Stimulated activated CD8-positive, alpha-beta memory T cell treated with anti-CD3 and anti-CD28 coated beads, Interleukin-15, amount 100 ng/mL, for 48 hours (primary cell): ENCODE data around the gene SERINC3.
"Not testable (repeated sequence)": the region's sequence is repeated elsewhere in the genome, so short reads cannot be mapped to it uniquely, and the experiment has no call there.

Experiments used
- DNase-seq, 2 donors: peaks; one replicate each; pipeline ENCODE4 v3.0.0-alpha.2; 2020; ENCODE audit warnings: low read depth in 2 of 2

SERINC3 gene

GRCh38 chr20:44521484-44522481 lies at the start of gene SERINC3:
Gene SERINC3 (minus strand): TSS chr20:44522070. CDS start chr20:44521951, 119 bp downstream.
- peak; percentile 94 to 95 for DNase-seq

- no peak for DNase-seq
These were observed 49.6 kb upstream of the SERINC3 start for GRCh38 chr20:44571362-44571988.

- no peak for DNase-seq
These were observed 48.5 kb upstream of the SERINC3 start for GRCh38 chr20:44570367-44570766.

GRCh38 chr20:44566811-44567210 lies 44.9 kb upstream of the SERINC3 start:
- no peak for DNase-seq

GRCh38 chr20:44566018-44566417 lies 44.1 kb upstream of the SERINC3 start:
- no peak for DNase-seq

GRCh38 chr20:44561876-44562275 lies 40.0 kb upstream of the SERINC3 start:
- no peak for DNase-seq

- DNase-seq, result not testable (repeated sequence)
These were observed 38.9 kb upstream of the SERINC3 start for GRCh38 chr20:44560818-44561217.

GRCh38 chr20:44560229-44560628 lies 38.4 kb upstream of the SERINC3 start:
- DNase-seq, result no peak

GRCh38 chr20:44559302-44559701 lies 37.4 kb upstream of the SERINC3 start:
- DNase-seq, result no peak

- DNase-seq, result no peak
These were observed 31.4 kb upstream of the SERINC3 start for GRCh38 chr20:44552950-44553908.

- no peak for DNase-seq
These were observed 30.7 kb upstream of the SERINC3 start for GRCh38 chr20:44552568-44552949.

- no peak for DNase-seq
These were observed 30.2 kb upstream of the SERINC3 start for GRCh38 chr20:44552050-44552449.

- no peak for DNase-seq
These were observed 27.3 kb upstream of the SERINC3 start for GRCh38 chr20:44549123-44549522.

GRCh38 chr20:44547419-44547818 lies 25.5 kb upstream of the SERINC3 start:
- DNase-seq, result no peak

- DNase-seq, result no peak
These were observed 22.4 kb upstream of the SERINC3 start for GRCh38 chr20:44544263-44544662.

- no peak for DNase-seq
These were observed 21.5 kb upstream of the SERINC3 start for GRCh38 chr20:44543358-44543757.

GRCh38 chr20:44542890-44543289 lies 21.0 kb upstream of the SERINC3 start:
- no peak for DNase-seq

GRCh38 chr20:44541992-44542391 lies 20.1 kb upstream of the SERINC3 start:
- DNase-seq, result no peak

- no peak for DNase-seq
These were observed 19.0 kb upstream of the SERINC3 start for GRCh38 chr20:44540834-44541233.

GRCh38 chr20:44537993-44538392 lies 16.1 kb upstream of the SERINC3 start:
- DNase-seq, result no peak

GRCh38 chr20:44536175-44536574 lies 14.3 kb upstream of the SERINC3 start:
- DNase-seq, result no peak

GRCh38 chr20:44533928-44534327 lies 12.1 kb upstream of the SERINC3 start:
- DNase-seq, result no peak
